HepG2 (cell line): ENCODE data around the gene DQX1. TPM values are rescaled to one million over a fixed set of nuclear protein-coding genes. Genes with fewer than 3 reads are reported as not detected.

ENCODE experiments used
- CBFB ChIP-seq: sonication (generic); formaldehyde crosslinking; IDR thresholded peaks from 2 replicates; pipeline ENCODE4 v1.4.0; 2020; ENCODE audit warnings: missing genetic modification reagents
- GABPB1 ChIP-seq: IDR thresholded peaks from 2 replicates; pipeline ENCODE4 v1.6.1; 2016; ENCODE audit warnings: mild to moderate bottlenecking, missing genetic modification reagents, moderate library complexity, missing compliant biosample characterization
- HMGA1 ChIP-seq: sonication (generic); formaldehyde crosslinking; conservative IDR thresholded peaks from 2 replicates; pipeline ENCODE4 v1.4.0; 2020; ENCODE audit warnings: missing genetic modification reagents
- HNRNPK ChIP-seq: fragments of 200-400 bp; formaldehyde crosslinking; IDR thresholded peaks from 2 replicates; pipeline ENCODE4 v1.6.1; 2018; ENCODE audit warnings: low read length, low read depth, moderate library complexity, mild to moderate bottlenecking; ENCODE audit not compliant: poor library complexity, severe bottlenecking
- MAX ChIP-seq: IDR thresholded peaks from 2 replicates; pipeline ENCODE4 v1.6.1; 2012; ENCODE audit warnings: inconsistent platforms
- MIER2 ChIP-seq: IDR thresholded peaks from 2 replicates; pipeline ENCODE4 v1.6.1; 2016; ENCODE audit warnings: missing biosample characterization, missing genetic modification reagents
- NFYB ChIP-seq: sonication (generic); formaldehyde crosslinking; IDR thresholded peaks from 2 replicates; pipeline ENCODE4 v1.4.0; 2020; ENCODE audit warnings: missing genetic modification reagents
- PATZ1 ChIP-seq: sonication (generic); formaldehyde crosslinking; IDR thresholded peaks from 2 replicates; pipeline ENCODE4 v1.4.0; 2020; ENCODE audit warnings: missing genetic modification reagents
- PCBP1 ChIP-seq: fragments of 200-400 bp; formaldehyde crosslinking; IDR thresholded peaks from 2 replicates; pipeline ENCODE4 v1.6.1; 2017; ENCODE audit warnings: mild to moderate bottlenecking, low read depth, low read length, borderline replicate concordance
- RCOR2 ChIP-seq: IDR thresholded peaks from 2 replicates; pipeline ENCODE4 v1.6.1; 2016; ENCODE audit warnings: missing biosample characterization, missing genetic modification reagents
- SAP130 ChIP-seq: IDR thresholded peaks from 2 replicates; pipeline ENCODE4 v1.6.1; 2016; ENCODE audit warnings: low read depth
- SYNCRIP ChIP-seq: fragments of 200-400 bp; formaldehyde crosslinking; IDR thresholded peaks from 2 replicates; pipeline ENCODE4 v1.6.1; 2018; ENCODE audit warnings: mild to moderate bottlenecking, low read depth, low read length; ENCODE audit not compliant: insufficient read depth
- TFE3 ChIP-seq: IDR thresholded peaks from 2 replicates; pipeline ENCODE4 v1.6.1; 2016
- XBP1 ChIP-seq: sonication (generic); formaldehyde crosslinking; IDR thresholded peaks from 2 replicates; pipeline ENCODE4 v1.5.0; 2020; ENCODE audit warnings: missing genetic modification reagents
- ZBTB38 ChIP-seq: sonication (generic); formaldehyde crosslinking; IDR thresholded peaks from 2 replicates; pipeline ENCODE4 v1.5.1; 2020; ENCODE audit warnings: mild to moderate bottlenecking, missing genetic modification reagents
- ZNF777 ChIP-seq: sonication (generic); formaldehyde crosslinking; IDR thresholded peaks from 2 replicates; pipeline ENCODE4 v1.4.0; 2020; ENCODE audit warnings: missing genetic modification reagents
- polyA plus RNA-seq, 8 experiments: library from polyadenylated mRNA; depleted of rRNA in 3 of 8; stranded (reverse) in 7 of 8; unstranded in 1 of 8; fragments of >200 nt; fragmentation: Illumina TruSeq in 4 of 8; extraction: Trizol in 4 of 8; gene quantifications; 2 replicates each; pipeline versions ENCODE4 v1.2.1 to v1.2.3, GENCODE V29; 2011 to 2016; ENCODE audit warnings: low read depth in 4 of 8, missing spikeins in 1 of 8, mixed read lengths in 1 of 8; ENCODE audit not compliant: insufficient read depth in 1 of 8
- total RNA-seq, 5 experiments: library from RNA; depleted of rRNA; stranded (reverse); fragments of >200 nt; fragmentation: Illumina TruSeq; extraction: Trizol; gene quantifications; 2 replicates each; pipeline ENCODE4 v1.2.3, GENCODE V29; 2016; ENCODE audit warnings: low read depth in 1 of 5
- TF ChIP-seq, protein P1 (sequence below): sonication (generic); formaldehyde crosslinking; IDR thresholded peaks from 2 replicates; pipeline ENCODE4 v1.5.0; 2020; ENCODE audit warnings: mild to moderate bottlenecking, missing genetic modification reagents
- TF ChIP-seq, protein P2 (sequence below): sonication (generic); formaldehyde crosslinking; IDR thresholded peaks from 2 replicates; pipeline ENCODE4 v1.5.0; 2020; ENCODE audit warnings: mild to moderate bottlenecking, missing genetic modification reagents, borderline replicate concordance

Gene DQX1
- total and polyA plus RNA-seq, 2 of the 13 experiments (the other 11 are each of a cell fraction or from before 2014, with no cell fraction given) = 27.6 to 89.8 TPM

DNA sequence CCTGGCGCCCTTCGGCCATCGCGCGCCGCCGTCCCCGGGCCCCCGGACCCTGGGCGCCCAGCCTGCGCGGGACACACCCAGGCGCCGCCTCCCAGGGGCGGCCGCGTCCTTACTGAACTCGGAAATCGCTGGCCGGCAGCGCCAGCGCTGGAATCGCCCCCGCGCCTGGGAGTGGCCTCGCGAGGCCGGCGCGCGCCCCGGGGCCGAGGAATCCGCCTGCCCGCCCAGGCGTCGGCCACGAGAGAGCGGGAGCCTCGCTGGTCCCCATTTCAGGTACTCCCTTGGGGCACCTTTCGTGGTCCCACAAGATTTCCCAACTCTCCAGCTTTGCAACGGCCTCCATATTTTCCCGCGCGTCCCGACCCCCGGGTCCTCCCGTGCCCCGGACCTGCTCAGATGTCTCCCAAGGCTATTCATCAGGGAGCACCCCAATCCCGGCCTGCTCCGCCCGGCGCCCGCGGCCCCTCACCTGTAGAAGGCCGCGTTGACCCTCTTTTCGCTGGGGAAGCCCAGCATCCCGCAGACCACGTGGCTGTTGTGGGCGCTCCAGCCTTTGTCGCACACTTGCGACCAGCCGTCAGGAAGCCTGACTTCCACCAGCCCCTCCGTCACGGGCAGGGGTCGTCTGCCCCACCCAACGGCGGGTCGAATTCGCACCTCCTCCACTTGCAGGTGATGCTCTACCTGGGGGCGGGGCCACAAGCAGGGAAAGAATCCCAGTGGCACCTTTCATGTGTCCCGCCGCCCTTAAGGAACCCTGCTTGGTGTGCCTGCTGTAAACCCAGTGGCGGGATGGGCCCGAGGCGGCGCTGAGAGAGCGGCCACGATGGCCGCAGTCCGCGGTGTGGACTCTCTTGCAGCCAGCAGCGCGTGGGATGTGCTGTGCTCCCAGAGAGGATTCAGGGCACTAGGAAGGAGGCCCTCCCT is 23.1 kb upstream of the DQX1 start (continued):
- TF ChIP-seq TFE3 (CRISPR knock-in tag) = no peak
- TF ChIP-seq GABPB1 (CRISPR knock-in tag) = peak; percentile 64
- peak; percentile 68; the same call in 1 of the 2 replicates for TF ChIP-seq SAP130 (CRISPR knock-in tag)
- peak; percentile 40; the same call in 1 of the 2 replicates for TF ChIP-seq ZNF777 (CRISPR knock-in tag)
- TF ChIP-seq PATZ1 = peak; percentile 26; the same call in 1 of the 2 replicates
- TF ChIP-seq MIER2 = no peak
- 0 out of 2 replicates have a peak, but pooled peaks have one; percentile 36 for TF ChIP-seq PCBP1
- TF ChIP-seq SYNCRIP = no peak
- no peak for TF ChIP-seq HNRNPK
- no peak for TF ChIP-seq RCOR2
- peak; percentile 66; the same call in 1 of the 2 replicates for TF ChIP-seq MAX
- TF ChIP-seq NFYB (CRISPR knock-in tag) = 0 out of 2 replicates have a peak, but pooled peaks have one; percentile 10
- 0 out of 2 replicates have a peak, but pooled peaks have one; percentile 17 for TF ChIP-seq CBFB (CRISPR knock-in tag)
- TF ChIP-seq, protein P1, sequence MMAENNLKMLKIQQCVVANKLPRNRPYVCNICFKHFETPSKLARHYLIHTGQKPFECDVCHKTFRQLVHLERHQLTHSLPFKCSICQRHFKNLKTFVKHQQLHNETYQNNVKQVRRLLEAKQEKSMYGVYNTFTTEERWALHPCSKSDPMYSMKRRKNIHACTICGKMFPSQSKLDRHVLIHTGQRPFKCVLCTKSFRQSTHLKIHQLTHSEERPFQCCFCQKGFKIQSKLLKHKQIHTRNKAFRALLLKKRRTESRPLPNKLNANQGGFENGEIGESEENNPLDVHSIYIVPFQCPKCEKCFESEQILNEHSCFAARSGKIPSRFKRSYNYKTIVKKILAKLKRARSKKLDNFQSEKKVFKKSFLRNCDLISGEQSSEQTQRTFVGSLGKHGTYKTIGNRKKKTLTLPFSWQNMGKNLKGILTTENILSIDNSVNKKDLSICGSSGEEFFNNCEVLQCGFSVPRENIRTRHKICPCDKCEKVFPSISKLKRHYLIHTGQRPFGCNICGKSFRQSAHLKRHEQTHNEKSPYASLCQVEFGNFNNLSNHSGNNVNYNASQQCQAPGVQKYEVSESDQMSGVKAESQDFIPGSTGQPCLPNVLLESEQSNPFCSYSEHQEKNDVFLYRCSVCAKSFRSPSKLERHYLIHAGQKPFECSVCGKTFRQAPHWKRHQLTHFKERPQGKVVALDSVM = 0 out of 2 replicates have a peak, but pooled peaks have one; percentile 43
- TF ChIP-seq, protein P2, sequence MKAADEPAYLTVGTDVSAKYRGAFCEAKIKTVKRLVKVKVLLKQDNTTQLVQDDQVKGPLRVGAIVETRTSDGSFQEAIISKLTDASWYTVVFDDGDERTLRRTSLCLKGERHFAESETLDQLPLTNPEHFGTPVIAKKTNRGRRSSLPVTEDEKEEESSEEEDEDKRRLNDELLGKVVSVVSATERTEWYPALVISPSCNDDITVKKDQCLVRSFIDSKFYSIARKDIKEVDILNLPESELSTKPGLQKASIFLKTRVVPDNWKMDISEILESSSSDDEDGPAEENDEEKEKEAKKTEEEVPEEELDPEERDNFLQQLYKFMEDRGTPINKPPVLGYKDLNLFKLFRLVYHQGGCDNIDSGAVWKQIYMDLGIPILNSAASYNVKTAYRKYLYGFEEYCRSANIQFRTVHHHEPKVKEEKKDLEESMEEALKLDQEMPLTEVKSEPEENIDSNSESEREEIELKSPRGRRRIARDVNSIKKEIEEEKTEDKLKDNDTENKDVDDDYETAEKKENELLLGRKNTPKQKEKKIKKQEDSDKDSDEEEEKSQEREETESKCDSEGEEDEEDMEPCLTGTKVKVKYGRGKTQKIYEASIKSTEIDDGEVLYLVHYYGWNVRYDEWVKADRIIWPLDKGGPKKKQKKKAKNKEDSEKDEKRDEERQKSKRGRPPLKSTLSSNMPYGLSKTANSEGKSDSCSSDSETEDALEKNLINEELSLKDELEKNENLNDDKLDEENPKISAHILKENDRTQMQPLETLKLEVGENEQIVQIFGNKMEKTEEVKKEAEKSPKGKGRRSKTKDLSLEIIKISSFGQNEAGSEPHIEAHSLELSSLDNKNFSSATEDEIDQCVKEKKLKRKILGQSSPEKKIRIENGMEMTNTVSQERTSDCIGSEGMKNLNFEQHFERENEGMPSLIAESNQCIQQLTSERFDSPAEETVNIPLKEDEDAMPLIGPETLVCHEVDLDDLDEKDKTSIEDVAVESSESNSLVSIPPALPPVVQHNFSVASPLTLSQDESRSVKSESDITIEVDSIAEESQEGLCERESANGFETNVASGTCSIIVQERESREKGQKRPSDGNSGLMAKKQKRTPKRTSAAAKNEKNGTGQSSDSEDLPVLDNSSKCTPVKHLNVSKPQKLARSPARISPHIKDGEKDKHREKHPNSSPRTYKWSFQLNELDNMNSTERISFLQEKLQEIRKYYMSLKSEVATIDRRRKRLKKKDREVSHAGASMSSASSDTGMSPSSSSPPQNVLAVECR (CRISPR knock-in tag) = no peak; the same call in 1 of the 2 replicates
- TF ChIP-seq ZBTB38 = 0 out of 2 replicates have a peak, but pooled peaks have one; percentile 18
- TF ChIP-seq XBP1 (CRISPR knock-in tag) = no peak
- no peak for TF ChIP-seq HMGA1 (CRISPR knock-in tag)
